Neural cell (in vitro differentiated cells): ENCODE data around the gene MYO5A. TPM values are rescaled to one million over a fixed set of nuclear protein-coding genes. Genes with fewer than 3 reads are reported as not detected.
A peak's percentile ranks its signal among the peaks of the same experiment; 100 is the strongest.
"Not testable (repeated sequence)": the region's sequence is repeated elsewhere in the genome, so short reads cannot be mapped to it uniquely, and the experiment has no call there.

Source experiments
- H2AFZ ChIP-seq: fragments of 200-600, 300-800 bp; sonication (generic), shearing (Covaris generic); 2 replicates; pipeline ENCODE4 v1.6.0; 2014; ENCODE audit warnings: low read depth, mild to moderate bottlenecking, antibody characterized with exemption, low read length, moderate library complexity
- H3F3A ChIP-seq: fragments of 200-600 bp; shearing (Covaris generic); 2 replicates; pipeline ENCODE4 v1.6.1; 2016; ENCODE audit warnings: mild to moderate bottlenecking, moderate library complexity, mixed read lengths, antibody characterized with exemption, low read length; ENCODE audit not compliant: insufficient read depth, poor library complexity, severe bottlenecking
- H3K27ac ChIP-seq: fragments of 200-600, 300-800 bp; sonication (generic), shearing (Covaris generic); 2 replicates; pipeline ENCODE4 v1.5.1; 2014; ENCODE audit warnings: mild to moderate bottlenecking, low read length, moderate library complexity
- H3K27me3 ChIP-seq: fragments of 300-800, 200-600 bp; sonication (generic), shearing (Covaris generic); 2 replicates; pipeline ENCODE4 v1.6.0; 2014; ENCODE audit warnings: mild to moderate bottlenecking, low read depth, low read length, moderate library complexity; ENCODE audit not compliant: insufficient read depth
- H3K36me3 ChIP-seq: fragments of 300-800, 200-600 bp; sonication (generic), shearing (Covaris generic); 2 replicates; pipeline ENCODE4 v1.5.1; 2014; ENCODE audit warnings: mild to moderate bottlenecking, antibody characterized with exemption, low read length, moderate library complexity; ENCODE audit not compliant: insufficient read depth
- H3K4me2 ChIP-seq: fragments of 300-800, 200-600 bp; sonication (generic), shearing (Covaris generic); 2 replicates; pipeline ENCODE4 v1.6.0; 2014; ENCODE audit warnings: mild to moderate bottlenecking, low read length
- H3K4me3 ChIP-seq: fragments of 300-800, 200-600 bp; sonication (generic), shearing (Covaris generic); 2 replicates; pipeline ENCODE4 v1.5.1; 2014; ENCODE audit warnings: mild to moderate bottlenecking, low read length, moderate library complexity
- H3K79me2 ChIP-seq: fragments of 200-600 bp; shearing (Covaris generic); replicated peaks from 2 replicates; pipeline ENCODE4 v1.6.0; 2014; ENCODE audit warnings: mild to moderate bottlenecking, low read length, moderate library complexity; ENCODE audit not compliant: insufficient read depth
- H3K9ac ChIP-seq: fragments of 300-800, 200-600 bp; sonication (generic), shearing (Covaris generic); 2 replicates; pipeline ENCODE4 v1.6.1; 2016; ENCODE audit warnings: mild to moderate bottlenecking, low read length, mixed read lengths
- H3K9me2 ChIP-seq: fragments of 200-600 bp; shearing (Covaris generic); 2 replicates; pipeline ENCODE4 v1.6.1; 2016; ENCODE audit warnings: mild to moderate bottlenecking, low read length, mixed read lengths; ENCODE audit not compliant: insufficient read depth
- H3K9me3 ChIP-seq: fragments of 200-600, 300-800 bp; sonication (generic), shearing (Covaris generic); 2 replicates; pipeline ENCODE4 v1.6.1; 2016; ENCODE audit warnings: mild to moderate bottlenecking, mixed run types, low read length, moderate library complexity, mixed read lengths
- H4K20me1 ChIP-seq: fragments of 200-600 bp; shearing (Covaris generic); 2 replicates; pipeline ENCODE4 v1.6.1; 2016; ENCODE audit warnings: mild to moderate bottlenecking, mixed run types; ENCODE audit not compliant: insufficient read depth
- CTCF ChIP-seq: fragments of 450-650 bp; IDR thresholded peaks from 2 replicates; pipeline ENCODE4 v1.5.1; 2014; ENCODE audit warnings: antibody characterized with exemption, mild to moderate bottlenecking, moderate library complexity; ENCODE audit not compliant: poor library complexity, severe bottlenecking
- EP300 ChIP-seq: fragments of 450-650 bp; conservative IDR thresholded peaks from 2 replicates; pipeline ENCODE4 v1.6.1; 2014; ENCODE audit warnings: antibody characterized with exemption, mild to moderate bottlenecking, moderate library complexity; ENCODE audit not compliant: poor library complexity, severe bottlenecking
- MXI1 ChIP-seq: fragments of 450-650 bp; conservative IDR thresholded peaks from 2 replicates; pipeline ENCODE4 v1.6.1; 2014; ENCODE audit warnings: antibody characterized with exemption, mild to moderate bottlenecking; ENCODE audit not compliant: poor library complexity, severe bottlenecking
- POLR2AphosphoS5 ChIP-seq: IDR thresholded peaks from 2 replicates; pipeline ENCODE4 v1.6.1; 2012
- polyA plus RNA-seq: library from polyadenylated mRNA; depleted of rRNA; stranded (reverse); fragments of >200 nt; gene quantifications from 2 replicates; pipeline ENCODE4 v1.2.3, GENCODE V29; 2014
- TF ChIP-seq, protein P1 (sequence below): IDR thresholded peaks from 2 replicates; pipeline ENCODE4 v1.6.1; 2012; ENCODE audit warnings: borderline replicate concordance

Gene MYO5A
- polyA plus RNA-seq, 1 donor from 2014 or later = 43.8 TPM

- Histone ChIP-seq H2AFZ (no peak overlapping the region), H3K27me3 (no peaks in the 10 kb centered on the region), H3K4me3 (no peak overlapping the region), H3K36me3 (no peaks in the 10 kb centered on the region), H3K9me3 (no peaks in the 10 kb centered on the region), H3K9me2 (no peaks in the 10 kb centered on the region), H3K27ac (no peak overlapping the region), H3K9ac (no peak overlapping the region), H3K4me2 (no peak overlapping the region), H4K20me1 (no peaks in the 10 kb centered on the region), H3F3A (no peaks in the 10 kb centered on the region), H3K79me2 (peaks cover 30% of the 10 kb centered on the region)
- TF ChIP-seq POLR2AphosphoS5 = peak; percentile 76
- no peak for TF ChIP-seq MXI1
- TF ChIP-seq EP300 = peak; percentile 96
- TF ChIP-seq, protein P1, sequence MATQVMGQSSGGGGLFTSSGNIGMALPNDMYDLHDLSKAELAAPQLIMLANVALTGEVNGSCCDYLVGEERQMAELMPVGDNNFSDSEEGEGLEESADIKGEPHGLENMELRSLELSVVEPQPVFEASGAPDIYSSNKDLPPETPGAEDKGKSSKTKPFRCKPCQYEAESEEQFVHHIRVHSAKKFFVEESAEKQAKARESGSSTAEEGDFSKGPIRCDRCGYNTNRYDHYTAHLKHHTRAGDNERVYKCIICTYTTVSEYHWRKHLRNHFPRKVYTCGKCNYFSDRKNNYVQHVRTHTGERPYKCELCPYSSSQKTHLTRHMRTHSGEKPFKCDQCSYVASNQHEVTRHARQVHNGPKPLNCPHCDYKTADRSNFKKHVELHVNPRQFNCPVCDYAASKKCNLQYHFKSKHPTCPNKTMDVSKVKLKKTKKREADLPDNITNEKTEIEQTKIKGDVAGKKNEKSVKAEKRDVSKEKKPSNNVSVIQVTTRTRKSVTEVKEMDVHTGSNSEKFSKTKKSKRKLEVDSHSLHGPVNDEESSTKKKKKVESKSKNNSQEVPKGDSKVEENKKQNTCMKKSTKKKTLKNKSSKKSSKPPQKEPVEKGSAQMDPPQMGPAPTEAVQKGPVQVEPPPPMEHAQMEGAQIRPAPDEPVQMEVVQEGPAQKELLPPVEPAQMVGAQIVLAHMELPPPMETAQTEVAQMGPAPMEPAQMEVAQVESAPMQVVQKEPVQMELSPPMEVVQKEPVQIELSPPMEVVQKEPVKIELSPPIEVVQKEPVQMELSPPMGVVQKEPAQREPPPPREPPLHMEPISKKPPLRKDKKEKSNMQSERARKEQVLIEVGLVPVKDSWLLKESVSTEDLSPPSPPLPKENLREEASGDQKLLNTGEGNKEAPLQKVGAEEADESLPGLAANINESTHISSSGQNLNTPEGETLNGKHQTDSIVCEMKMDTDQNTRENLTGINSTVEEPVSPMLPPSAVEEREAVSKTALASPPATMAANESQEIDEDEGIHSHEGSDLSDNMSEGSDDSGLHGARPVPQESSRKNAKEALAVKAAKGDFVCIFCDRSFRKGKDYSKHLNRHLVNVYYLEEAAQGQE = peak; percentile 49
- TF ChIP-seq CTCF = no peak
Measured at GRCh38 chr15:52462806-52463360, 65.8 kb downstream of the MYO5A start.

- not testable (repeated sequence) for H3K4me2 ChIP-seq, H3K9me3 ChIP-seq, H3K9me2 ChIP-seq, H4K20me1 ChIP-seq, H3K4me3 ChIP-seq, H3K9ac ChIP-seq, H3K27me3 ChIP-seq, H2AFZ ChIP-seq, H3K36me3 ChIP-seq, H3K27ac ChIP-seq, H3F3A ChIP-seq
- peaks cover 24% of the 10 kb centered on the region for H3K79me2 ChIP-seq
Measured at GRCh38 chr15:52459701-52460100, 69.0 kb downstream of the MYO5A start.

DNA sequence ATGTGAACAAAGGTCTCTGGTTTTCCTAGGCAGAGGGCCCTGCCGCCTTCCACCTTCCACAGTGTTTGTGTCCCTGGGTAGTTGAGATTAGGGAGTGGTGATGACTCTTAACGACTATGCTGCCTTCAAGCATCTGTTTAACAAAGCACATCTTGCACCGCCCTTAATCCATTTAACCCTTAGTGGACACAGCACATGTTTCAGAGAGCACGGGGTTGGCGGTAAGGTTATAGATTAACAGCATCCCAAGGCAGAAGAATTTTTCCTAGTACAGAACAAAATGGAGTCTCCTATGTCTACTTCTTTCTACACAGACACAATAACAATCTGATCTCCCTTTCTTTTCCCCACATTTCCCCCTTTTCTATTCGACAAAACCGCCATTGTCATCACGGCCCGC lies 69.4 kb downstream of the MYO5A start:
- not testable (repeated sequence) for H3K9me3 ChIP-seq, H3K9me2 ChIP-seq, H3F3A ChIP-seq, H2AFZ ChIP-seq, H3K27ac ChIP-seq, H3K4me3 ChIP-seq, H3K27me3 ChIP-seq, H3K9ac ChIP-seq, H3K36me3 ChIP-seq, H4K20me1 ChIP-seq, H3K4me2 ChIP-seq
- peaks cover 24% of the 10 kb centered on the region for H3K79me2 ChIP-seq
